H1 (cell line): ENCODE measurements around the gene DEGS1. TPM values are rescaled to one million over a fixed set of nuclear protein-coding genes. Genes with fewer than 3 reads are reported as not detected.

Experiments
- CTCF ChIA-PET: fragments of 300-600 bp; sonication (Branson Sonifier 250); formaldehyde crosslinking; loops from one replicate; lab custom pipeline; 2021; ENCODE audit not compliant: partially characterized antibody; lab: Charles Lee
- POLR2A ChIA-PET: fragments of 300-600 bp; sonication (Branson Sonifier 250); formaldehyde crosslinking; loops from one replicate; lab custom pipeline; 2021; ENCODE audit warnings: inconsistent platforms; ENCODE audit not compliant: partially characterized antibody; lab: Charles Lee
- DNase-seq, 2 experiments: peaks; one replicate each; pipeline versions ENCODE4 v3.0.0 to v3.0.0-alpha.2; 2010 to 2022; ENCODE audit warnings: low spot score in 2 of 2, low read depth in 1 of 2, mixed read lengths in 1 of 2
- FAIRE-seq: peaks from 2 replicates; lab custom pipeline; 2011; peaks lifted over from hg19 to GRCh38; lab: Jason Lieb, UNC
- H2AFZ ChIP-seq: 2 replicates; pipeline ENCODE4 v1.8.1; 2012; ENCODE audit warnings: low read length, inconsistent platforms
- H2AK5ac ChIP-seq: 2 replicates; pipeline ENCODE4 v1.6.1; 2013; ENCODE audit warnings: low read depth, low read length
- H2BK120ac ChIP-seq: replicated peaks from 2 replicates; pipeline ENCODE3; 2013; ENCODE audit warnings: low read depth, low read length, inconsistent platforms
- H2BK12ac ChIP-seq: 2 replicates; pipeline ENCODE4 v1.6.1; 2013; ENCODE audit warnings: low read depth, low read length
- H2BK15ac ChIP-seq: 2 replicates; pipeline ENCODE4 v1.6.1; 2013; ENCODE audit warnings: low read length
- H2BK20ac ChIP-seq: 2 replicates; pipeline ENCODE4 v1.6.1; 2013; ENCODE audit warnings: low read length
- H2BK5ac ChIP-seq: 2 replicates; pipeline ENCODE4 v1.6.1; 2013; ENCODE audit warnings: low read depth, low read length
- H3K14ac ChIP-seq: 2 replicates; pipeline ENCODE4 v1.6.1; 2013; ENCODE audit warnings: inconsistent platforms; ENCODE audit not compliant: insufficient read length
- H3K18ac ChIP-seq: 2 replicates; pipeline ENCODE4 v1.6.1; 2013; ENCODE audit warnings: low read length; ENCODE audit errors: extremely low read depth
- H3K23ac ChIP-seq: 2 replicates; pipeline ENCODE4 v1.6.1; 2013; ENCODE audit warnings: inconsistent platforms; ENCODE audit not compliant: insufficient read length
- H3K23me2 ChIP-seq: 2 replicates; pipeline ENCODE4 v1.6.1; 2013; ENCODE audit warnings: low read depth, low read length
- H3K27ac ChIP-seq: 2 replicates; pipeline ENCODE4 v1.6.1; 2011; ENCODE audit warnings: low read depth, low read length, inconsistent platforms
- H3K27me3 ChIP-seq, 4 experiments: replicated peaks in 1 of 4; 1 replicate in 1 of 4; 2 replicates in 3 of 4; pipeline versions ENCODE4 v1.6.1 to v1.8.1; 2011 to 2013; ENCODE audit warnings: low read length in 3 of 4, mild to moderate bottlenecking in 3 of 4, inconsistent platforms in 2 of 4, mixed read lengths in 2 of 4, moderate library complexity in 1 of 4; ENCODE audit not compliant: control insufficient read depth in 3 of 4, insufficient read depth in 3 of 4; ENCODE audit errors: extremely low read depth in 1 of 4
- H3K36me3 ChIP-seq, 4 experiments: 2 replicates each; pipeline versions ENCODE4 v1.6.1 to v1.8.1; 2011 to 2013; ENCODE audit warnings: mild to moderate bottlenecking in 4 of 4, low read length in 3 of 4, moderate library complexity in 2 of 4, control low read depth in 1 of 4, inconsistent platforms in 1 of 4; ENCODE audit not compliant: insufficient read depth in 4 of 4, control insufficient read depth in 2 of 4
- H3K4ac ChIP-seq: replicated peaks from 2 replicates; pipeline ENCODE3; 2013; ENCODE audit warnings: low read length, low read depth, mixed read lengths, inconsistent platforms; ENCODE audit not compliant: insufficient read length
- H3K4me1 ChIP-seq, 4 experiments: replicated peaks in 1 of 4; 1 replicate in 1 of 4; 2 replicates in 3 of 4; pipeline versions ENCODE4 v1.6.1 to v1.8.1; 2011 to 2013; ENCODE audit warnings: low read length in 3 of 4, inconsistent platforms in 2 of 4, mixed read lengths in 1 of 4; ENCODE audit not compliant: insufficient read depth in 4 of 4, control insufficient read depth in 3 of 4
- H3K4me2 ChIP-seq, 2 experiments: 2 replicates each; pipeline versions ENCODE4 v1.6.1 to v1.8.1; 2011 to 2013; ENCODE audit warnings: low read depth in 2 of 2, low read length in 2 of 2, control low read depth in 1 of 2, inconsistent platforms in 1 of 2, mild to moderate bottlenecking in 1 of 2; ENCODE audit not compliant: insufficient read depth in 1 of 2
- H3K4me3 ChIP-seq, 4 experiments: fragments of 200-600, 300-600 bp in 1 of 4; sonication (generic), shearing (Covaris generic), sonication (Bioruptor Twin) in 1 of 4; 2 replicates each; pipeline versions ENCODE4 v1.5.1 to v1.8.1; 2011 to 2016; ENCODE audit warnings: low read length in 4 of 4, low read depth in 3 of 4, control low read depth in 2 of 4, inconsistent platforms in 2 of 4, mild to moderate bottlenecking in 2 of 4, mixed read lengths in 1 of 4, moderate library complexity in 1 of 4; ENCODE audit not compliant: insufficient read depth in 2 of 4; ENCODE audit errors: extremely low read depth in 1 of 4
- H3K56ac ChIP-seq: replicated peaks from 2 replicates; pipeline ENCODE3; 2013; ENCODE audit warnings: low read depth, mild to moderate bottlenecking, mixed read lengths, low read length, inconsistent platforms; ENCODE audit not compliant: insufficient read length
- H3K79me1 ChIP-seq: 2 replicates; pipeline ENCODE4 v1.6.1; 2013; ENCODE audit warnings: low read depth, low read length, control low read depth
- H3K79me2 ChIP-seq, 2 experiments: 2 replicates each; pipeline versions ENCODE4 v1.6.1 to v1.8.1; 2012 to 2013; ENCODE audit warnings: low read length in 2 of 2, mild to moderate bottlenecking in 2 of 2, inconsistent platforms in 1 of 2; ENCODE audit not compliant: insufficient read depth in 2 of 2, control insufficient read depth in 1 of 2
- H3K9ac ChIP-seq, 4 experiments: replicated peaks in 1 of 4; 1 replicate in 1 of 4; 2 replicates in 3 of 4; pipeline versions ENCODE4 v1.6.1 to v1.8.1; 2011 to 2013; ENCODE audit warnings: low read depth in 3 of 4, low read length in 3 of 4, control low read depth in 2 of 4, mild to moderate bottlenecking in 2 of 4, moderate library complexity in 2 of 4, inconsistent platforms in 1 of 4; ENCODE audit errors: extremely low read depth in 1 of 4
- H3K9me3 ChIP-seq, 2 experiments: 2 replicates each; pipeline versions ENCODE4 v1.6.1 to v1.8.1; 2012 to 2013; ENCODE audit warnings: mild to moderate bottlenecking in 2 of 2, moderate library complexity in 2 of 2, control low read depth in 1 of 2, inconsistent platforms in 1 of 2, low read depth in 1 of 2, low read length in 1 of 2, mixed read lengths in 1 of 2; ENCODE audit not compliant: insufficient read depth in 2 of 2
- H4K20me1 ChIP-seq, 2 experiments: replicated peaks in 1 of 2; 2 replicates each; pipeline versions ENCODE3 to v1.8.1; 2011 to 2013; ENCODE audit warnings: inconsistent platforms in 2 of 2, low read length in 2 of 2, mild to moderate bottlenecking in 1 of 2; ENCODE audit not compliant: insufficient read depth in 2 of 2, control insufficient read depth in 1 of 2
- H4K5ac ChIP-seq: 2 replicates; pipeline ENCODE4 v1.6.1; 2013; ENCODE audit warnings: low read length, low read depth, mixed read lengths, inconsistent platforms; ENCODE audit not compliant: insufficient read length
- H4K8ac ChIP-seq: 2 replicates; pipeline ENCODE4 v1.8.0; 2013; ENCODE audit warnings: mild to moderate bottlenecking, moderate library complexity, low read length, inconsistent platforms; ENCODE audit not compliant: insufficient read depth; ENCODE audit errors: extremely low read depth
- H4K91ac ChIP-seq: replicated peaks from 2 replicates; pipeline ENCODE3; 2013; ENCODE audit warnings: low read length, mixed read lengths, inconsistent platforms; ENCODE audit not compliant: insufficient read length
- BACH1 ChIP-seq: IDR thresholded peaks from 2 replicates; pipeline ENCODE4 v1.6.1; 2012; ENCODE audit warnings: low read length, improper control_type of control experiment
- BRCA1 ChIP-seq: IDR thresholded peaks from 2 replicates; pipeline ENCODE4 v1.6.1; 2012; ENCODE audit warnings: low read depth, low read length, improper control_type of control experiment
- CEBPB ChIP-seq: IDR thresholded peaks from 2 replicates; pipeline ENCODE4 v1.6.1; 2012; ENCODE audit warnings: low read depth, low read length
- CREB1 ChIP-seq: IDR thresholded peaks from 2 replicates; pipeline ENCODE4 v1.6.1; 2012; ENCODE audit warnings: inconsistent platforms
- CTBP2 ChIP-seq: IDR thresholded peaks from 2 replicates; pipeline ENCODE4 v1.7.0; 2011; ENCODE audit warnings: borderline replicate concordance, mild to moderate bottlenecking, moderate library complexity, mixed read lengths, low read length; ENCODE audit not compliant: insufficient read depth, insufficient read length
- FOSL1 ChIP-seq: IDR thresholded peaks from 2 replicates; pipeline ENCODE4 v1.6.1; 2011; ENCODE audit warnings: mild to moderate bottlenecking, low read depth, low read length, moderate library complexity; ENCODE audit not compliant: insufficient read depth
- KDM5A ChIP-seq: fragments of 200-600 bp; IDR thresholded peaks from 2 replicates; pipeline ENCODE4 v1.7.1; 2012; ENCODE audit warnings: mild to moderate bottlenecking, low read length, inconsistent platforms, mixed read lengths
- RNF2 ChIP-seq: fragments of 200-900, 300-1000 bp; sonication (generic); IDR thresholded peaks from 2 replicates; pipeline ENCODE4 v1.7.1; 2016; ENCODE audit warnings: borderline replicate concordance, low read depth, mild to moderate bottlenecking, antibody characterized with exemption, low read length; ENCODE audit not compliant: poor library complexity, severe bottlenecking; ENCODE audit errors: missing control alignments
- SIRT6 ChIP-seq: IDR thresholded peaks from one replicate; pipeline ENCODE4 v1.7.1; 2012; ENCODE audit warnings: low read length, inconsistent platforms
- SP2 ChIP-seq: IDR thresholded peaks from 2 replicates; pipeline ENCODE4 v1.6.1; 2012; ENCODE audit warnings: mild to moderate bottlenecking, low read length, inconsistent platforms
- SUZ12 ChIP-seq: fragments of 200-600 bp; sonication (generic); IDR thresholded peaks from 2 replicates; pipeline ENCODE4 v1.6.1; 2012; ENCODE audit warnings: mild to moderate bottlenecking, inconsistent platforms, low read length, moderate library complexity, mixed read lengths
- TAF7 ChIP-seq: optimal IDR thresholded peaks from 2 replicates; pipeline ENCODE3; 2011; ENCODE audit warnings: low read depth, mild to moderate bottlenecking, inconsistent platforms, low read length, moderate library complexity, borderline replicate concordance
- TBP ChIP-seq: IDR thresholded peaks from 2 replicates; pipeline ENCODE4 v1.6.1; 2011; ENCODE audit warnings: low read depth, low read length, improper control_type of control experiment
- TCF12 ChIP-seq: IDR thresholded peaks from 2 replicates; pipeline ENCODE4 v1.6.1; 2011; ENCODE audit warnings: low read depth, mild to moderate bottlenecking, low read length
- WGBS, 2 experiments: shearing (Covaris generic) in 1 of 2; methylation state at CpG; one replicate each; pipeline versions ENCODE4 v1.1.6 to v1.1.7; 2013 to 2015; ENCODE audit warnings: low lambda C conversion rate in 2 of 2, mixed read lengths in 2 of 2, inconsistent platforms in 1 of 2, low coverage in 1 of 2, missing lambda C conversion rate in 1 of 2; ENCODE audit not compliant: insufficient replicate concordance in 2 of 2, insufficient coverage in 1 of 2, insufficient read length in 1 of 2; ENCODE audit errors: extremely low coverage in 1 of 2, missing lambda C conversion rate in 1 of 2; 5-methylcytosine and 5-hydroxymethylcytosine counted together
- polyA plus RNA-seq, 7 experiments: library from polyadenylated mRNA; depleted of rRNA in 3 of 7; stranded (reverse) in 5 of 7; unstranded in 2 of 7; fragments of >200 nt in 5 of 7; fragments of 200-250 nt in 2 of 7; gene quantifications; 1 replicate in 5 of 7; 2 replicates in 1 of 7; 4 replicates in 1 of 7; pipeline versions ENCODE4 v1.2.1 to v1.2.3, GENCODE V29; 2011 to 2013; ENCODE audit warnings: missing spikeins in 2 of 7, mixed read lengths in 2 of 7
- total RNA-seq: library from RNA; stranded (reverse); fragmentation: NEBNext Ultra II Directional; extraction: Animal tissue kit (Norgen Biotek cat#: 25700); gene quantifications from 2 replicates; pipeline ENCODE4 v1.2.1, GENCODE V29; 2021

The DEGS1 gene
- total and polyA plus RNA-seq, 2 of the 8 experiments (the other 6 are each of a cell fraction or from before 2014, with no cell fraction given): 46.1 to 114 TPM

DNA sequence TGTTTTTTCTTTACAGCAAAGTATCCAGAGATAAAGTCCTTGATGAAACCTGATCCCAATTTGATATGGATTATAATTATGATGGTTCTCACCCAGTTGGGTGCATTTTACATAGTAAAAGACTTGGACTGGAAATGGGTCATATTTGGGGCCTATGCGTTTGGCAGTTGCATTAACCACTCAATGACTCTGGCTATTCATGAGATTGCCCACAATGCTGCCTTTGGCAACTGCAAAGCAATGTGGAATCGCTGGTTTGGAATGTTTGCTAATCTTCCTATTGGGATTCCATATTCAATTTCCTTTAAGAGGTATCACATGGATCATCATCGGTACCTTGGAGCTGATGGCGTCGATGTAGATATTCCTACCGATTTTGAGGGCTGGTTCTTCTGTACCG, 6.5 kb downstream of the DEGS1 start:
- Histone ChIP-seq H3K79me2 (peaks cover 4 to 58% of the 10 kb centered on the region in 2 experiments), H2BK5ac (no peak overlapping the region), H3K79me1 (peaks cover under 1% of the 10 kb centered on the region; the same call in 1 of the 2 replicates), H3K9me3 (peaks cover 0 to 2% of the 10 kb centered on the region in 2 experiments; a peak in 1 of 4 replicates), H3K27ac (no peak overlapping the region), H2BK20ac (no peak overlapping the region), H4K20me1 (peaks cover 0 to 5% of the 10 kb centered on the region in 2 experiments), H3K23ac (no peak overlapping the region), H3K23me2 (no peaks in the 10 kb centered on the region), H3K18ac (no peak overlapping the region), H3K14ac (no peak overlapping the region), H3K4ac (no peak overlapping the region), H3K27me3 (no peaks in the 10 kb centered on the region), H4K8ac (no peak overlapping the region), H3K4me1 (peaks cover 0 to 3% (median 1%) of the 10 kb centered on the region in 4 experiments; a peak in 3 of 7 replicates), H4K91ac (no peak overlapping the region), H3K4me3 (no peak overlapping the region), H4K5ac (no peak overlapping the region), H3K56ac (no peak overlapping the region), H2AK5ac (no peak overlapping the region), H3K9ac (no peak overlapping the region), H3K4me2 (no peak overlapping the region), H2BK120ac (no peak overlapping the region), H2BK15ac (no peak overlapping the region), H2AFZ (no peak overlapping the region), H2BK12ac (no peak overlapping the region), H3K36me3 (peaks cover 2 to 37% (median 14%) of the 10 kb centered on the region in 4 experiments; a peak in 5 of 8 replicates)
- FAIRE-seq (no peak), DNase-seq (no peak)
- ChIA-PET CTCF (interaction anchor here (0.6 kb wide), 1 partner anchor 1812 kb away, joined by 4 read pairs; no protein-coding TSS in a partner anchor), POLR2A (no interaction called here)
- WGBS, 2 experiments: 92% methylated on average over 7 of the region's 7 CpGs; no CpG with 5 or more reads in 1 of the 2 experiments
- TF ChIP-seq SP2 (no peak), CEBPB (no peak), FOSL1 (no peak), BRCA1 (no peak), KDM5A (no peak), TAF7 (no peak), TCF12 (no peak), SUZ12 (no peak), CTBP2 (no peak), CREB1 (no peak), TBP (no peak), RNF2 (no peak), SIRT6 (no peak), BACH1 (no peak)
